Retinal pigment epithelial cell (primary cell): ENCODE data around the gene AHRR.

ENCODE experiments used
- DNase-seq: peaks from one replicate; pipeline ENCODE4 v3.0.0-alpha.2; 2010; ENCODE audit warnings: low read depth
- H3K4me3 ChIP-seq: 2 replicates; pipeline ENCODE4 v1.5.1; 2011; ENCODE audit warnings: mild to moderate bottlenecking, low read length, control low read depth, moderate library complexity
- TF ChIP-seq, protein P1 (sequence below): conservative IDR thresholded peaks from 2 replicates; pipeline ENCODE4 v1.5.1; 2011; ENCODE audit warnings: low read depth, low read length, control low read depth, inconsistent platforms

The AHRR gene

DNA sequence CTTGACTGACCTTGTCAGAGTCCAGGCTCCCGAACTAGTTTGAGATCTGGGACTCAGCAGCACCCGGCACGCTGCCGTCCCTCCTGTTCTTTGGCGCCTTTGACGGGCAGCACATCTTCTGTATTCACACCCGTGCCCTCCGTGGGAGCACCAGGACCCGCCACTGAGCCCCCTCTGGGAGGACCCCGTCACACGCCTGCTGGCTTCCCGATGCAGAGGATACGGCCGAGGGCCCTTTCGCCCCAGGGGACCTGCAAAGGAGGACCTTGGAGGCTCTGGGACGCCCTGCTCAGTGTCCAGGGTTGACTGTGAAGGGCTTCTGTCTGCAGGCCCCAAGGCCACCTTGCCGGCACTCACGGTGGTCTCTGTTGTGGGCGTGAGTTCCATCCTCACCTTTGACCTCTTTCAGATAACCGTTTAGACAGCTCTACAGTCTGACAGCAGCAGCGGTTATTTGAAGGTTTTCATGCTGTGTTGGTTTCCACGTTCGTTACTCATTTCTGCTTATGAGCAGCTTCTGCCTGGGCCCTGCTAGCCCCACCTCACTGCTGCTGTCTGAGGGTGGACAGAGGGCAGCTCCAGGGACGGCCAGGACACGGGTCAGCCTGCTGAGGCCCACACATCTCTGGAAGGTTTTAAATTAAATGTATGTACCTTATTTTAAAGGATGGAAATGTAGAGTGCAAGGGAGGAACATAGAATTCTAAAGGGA lies 108.9 kb downstream of the AHRR start:
- DNase-seq: no peak
- TF ChIP-seq, protein P1, sequence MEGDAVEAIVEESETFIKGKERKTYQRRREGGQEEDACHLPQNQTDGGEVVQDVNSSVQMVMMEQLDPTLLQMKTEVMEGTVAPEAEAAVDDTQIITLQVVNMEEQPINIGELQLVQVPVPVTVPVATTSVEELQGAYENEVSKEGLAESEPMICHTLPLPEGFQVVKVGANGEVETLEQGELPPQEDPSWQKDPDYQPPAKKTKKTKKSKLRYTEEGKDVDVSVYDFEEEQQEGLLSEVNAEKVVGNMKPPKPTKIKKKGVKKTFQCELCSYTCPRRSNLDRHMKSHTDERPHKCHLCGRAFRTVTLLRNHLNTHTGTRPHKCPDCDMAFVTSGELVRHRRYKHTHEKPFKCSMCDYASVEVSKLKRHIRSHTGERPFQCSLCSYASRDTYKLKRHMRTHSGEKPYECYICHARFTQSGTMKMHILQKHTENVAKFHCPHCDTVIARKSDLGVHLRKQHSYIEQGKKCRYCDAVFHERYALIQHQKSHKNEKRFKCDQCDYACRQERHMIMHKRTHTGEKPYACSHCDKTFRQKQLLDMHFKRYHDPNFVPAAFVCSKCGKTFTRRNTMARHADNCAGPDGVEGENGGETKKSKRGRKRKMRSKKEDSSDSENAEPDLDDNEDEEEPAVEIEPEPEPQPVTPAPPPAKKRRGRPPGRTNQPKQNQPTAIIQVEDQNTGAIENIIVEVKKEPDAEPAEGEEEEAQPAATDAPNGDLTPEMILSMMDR: no peak
- no peak overlapping the region for H3K4me3 ChIP-seq

DNA sequence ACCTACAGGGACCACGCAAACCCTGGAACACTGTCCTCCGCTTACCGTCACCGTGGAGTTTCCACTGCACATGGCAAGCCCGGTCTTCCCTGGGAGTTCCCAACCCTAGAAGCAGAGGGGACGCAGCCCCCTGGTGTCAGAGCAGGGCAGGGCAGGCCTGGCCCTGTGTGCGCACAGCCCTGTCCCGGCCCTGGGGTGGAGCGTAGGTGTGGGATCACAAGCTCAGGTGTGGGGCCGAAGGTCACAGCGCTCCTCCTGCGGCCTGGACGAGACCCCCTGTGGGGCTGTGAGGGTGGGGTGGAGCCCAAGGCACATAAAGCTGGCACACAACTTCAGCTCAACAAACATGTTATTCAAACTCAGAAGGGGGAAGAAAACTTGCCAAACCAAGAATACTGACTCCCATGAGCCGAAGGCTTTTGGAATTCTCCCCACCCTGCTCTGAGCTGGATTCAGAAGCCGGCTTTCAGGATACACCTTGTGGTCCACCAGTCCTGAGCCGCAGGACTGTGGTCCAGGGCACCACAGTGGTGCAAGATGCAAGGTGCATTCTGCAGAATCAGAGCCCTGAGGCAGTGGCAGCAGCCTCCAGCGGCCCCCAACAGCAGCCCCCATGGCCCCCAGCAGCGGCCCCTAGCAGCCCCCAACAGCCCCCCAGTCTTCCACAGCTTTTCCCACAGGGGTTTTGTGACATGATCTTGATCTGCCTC lies 109.6 kb downstream of the AHRR start:
- DNase-seq: no peak
- no peak overlapping the region for H3K4me3 ChIP-seq
- TF ChIP-seq, protein P1: peak; percentile 88

- H3K4me3 ChIP-seq: no peak overlapping the region
- DNase-seq: no peak
- TF ChIP-seq, protein P1: no peak
Observed at GRCh38 chr5:431711-432050, 110.2 kb downstream of the AHRR start.

GRCh38 chr5:432201-432927 lies 110.8 kb downstream of the AHRR start:
- no peak overlapping the region for H3K4me3 ChIP-seq
- TF ChIP-seq, protein P1: no peak

GRCh38 chr5:432928-433791 lies 111.6 kb downstream of the AHRR start:
- no peak for DNase-seq

More at GRCh38 chr5:432201-432927, 110.8 kb downstream of the AHRR start:
- DNase-seq: no peak

GRCh38 chr5:433836-434235 lies 112.3 kb downstream of the AHRR start:
- TF ChIP-seq, protein P1: no peak
- no peak for DNase-seq
- no peak overlapping the region for H3K4me3 ChIP-seq

More at GRCh38 chr5:432928-433791, 111.6 kb downstream of the AHRR start:
- TF ChIP-seq, protein P1: no peak
- H3K4me3 ChIP-seq: no peak overlapping the region
